B cell (primary cell): ENCODE results near the gene SPACA6.

Experiments
- EZH2 ChIP-seq: IDR thresholded peaks from 2 replicates; pipeline ENCODE4 v1.6.1; 2012; ENCODE audit warnings: borderline replicate concordance, low read depth, mild to moderate bottlenecking, moderate library complexity, low read length; ENCODE audit not compliant: insufficient read depth, poor library complexity, severe bottlenecking
- TF ChIP-seq, protein P1 (sequence below): fragments of 200-600 bp; IDR thresholded peaks from one replicate; pipeline ENCODE4 v1.8.0; 2022; ENCODE audit warnings: antibody characterized with exemption, mild to moderate bottlenecking

DNA sequence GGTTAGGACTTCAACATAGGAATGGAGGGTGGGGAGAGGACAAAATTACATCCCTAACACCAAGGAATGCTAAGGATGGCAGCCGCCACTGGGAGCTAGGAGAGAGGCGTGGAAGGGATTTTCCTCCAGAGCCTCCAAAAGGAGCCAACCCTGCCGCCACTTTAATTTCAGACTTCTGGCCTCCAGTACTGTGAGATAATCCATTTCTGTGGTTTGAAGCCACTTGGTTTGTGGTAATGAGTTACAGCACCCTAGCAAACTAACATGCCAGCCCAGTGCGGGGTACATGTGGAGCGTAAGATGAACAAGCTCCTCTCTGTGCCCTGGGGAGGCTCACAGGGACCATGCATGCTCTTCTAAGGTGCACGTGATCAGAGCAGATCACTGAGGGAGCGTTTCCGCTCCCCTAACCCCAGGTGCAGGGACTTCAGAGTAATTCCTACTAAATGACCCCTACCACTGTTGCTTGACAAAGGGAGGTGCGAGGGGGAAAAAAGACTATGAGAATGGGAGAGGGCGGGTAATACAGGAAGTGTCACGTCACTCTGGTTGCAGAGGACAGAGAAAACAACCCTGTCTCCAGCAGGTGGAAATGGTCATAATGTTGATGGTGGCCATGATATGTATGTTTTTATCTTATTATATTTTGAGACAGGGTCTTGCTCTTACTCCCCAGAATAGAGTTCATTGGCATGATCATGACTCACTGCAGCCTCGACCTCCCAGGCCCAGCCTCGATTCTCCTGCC is 46.5 kb downstream of the SPACA6 start:
- no peak for TF ChIP-seq EZH2
- TF ChIP-seq, protein P1, sequence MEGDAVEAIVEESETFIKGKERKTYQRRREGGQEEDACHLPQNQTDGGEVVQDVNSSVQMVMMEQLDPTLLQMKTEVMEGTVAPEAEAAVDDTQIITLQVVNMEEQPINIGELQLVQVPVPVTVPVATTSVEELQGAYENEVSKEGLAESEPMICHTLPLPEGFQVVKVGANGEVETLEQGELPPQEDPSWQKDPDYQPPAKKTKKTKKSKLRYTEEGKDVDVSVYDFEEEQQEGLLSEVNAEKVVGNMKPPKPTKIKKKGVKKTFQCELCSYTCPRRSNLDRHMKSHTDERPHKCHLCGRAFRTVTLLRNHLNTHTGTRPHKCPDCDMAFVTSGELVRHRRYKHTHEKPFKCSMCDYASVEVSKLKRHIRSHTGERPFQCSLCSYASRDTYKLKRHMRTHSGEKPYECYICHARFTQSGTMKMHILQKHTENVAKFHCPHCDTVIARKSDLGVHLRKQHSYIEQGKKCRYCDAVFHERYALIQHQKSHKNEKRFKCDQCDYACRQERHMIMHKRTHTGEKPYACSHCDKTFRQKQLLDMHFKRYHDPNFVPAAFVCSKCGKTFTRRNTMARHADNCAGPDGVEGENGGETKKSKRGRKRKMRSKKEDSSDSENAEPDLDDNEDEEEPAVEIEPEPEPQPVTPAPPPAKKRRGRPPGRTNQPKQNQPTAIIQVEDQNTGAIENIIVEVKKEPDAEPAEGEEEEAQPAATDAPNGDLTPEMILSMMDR, result no peak
